ENCODE results near the gene ABCB10. TPM values are rescaled to one million over a fixed set of nuclear protein-coding genes. Genes with fewer than 3 reads are reported as not detected.

The ABCB10 gene
- total and polyA plus RNA-seq, 8 donors = 3.8 to 8.6 (median 6.4) TPM

GRCh38 chr1:229538945-229539344 is 19.6 kb downstream of the ABCB10 start:
- 91 to 92% methylated on average over 5 of the region's 5 CpGs for WGBS, 2 donors
- no peak for ATAC-seq
- FAIRE-seq = no peak
- Histone ChIP-seq H3K27me3 (no peaks in the 10 kb centered on the region), H3K36me3 (peaks cover 0 to 14% (median 12%) of the 10 kb centered on the region in 3 donors), H3K9me3 (no peaks in the 10 kb centered on the region), H3K4me1 (no peaks in the 10 kb centered on the region), H3K27ac (no peak overlapping the region), H3K4me3 (no peak overlapping the region)
- intact Hi-C loops (cut with DNase I) = no loop called here
- TF ChIP-seq CTCF (IDR thresholded peaks at IDR 0.05) = no peak
- no peak for DNase-seq

DNA sequence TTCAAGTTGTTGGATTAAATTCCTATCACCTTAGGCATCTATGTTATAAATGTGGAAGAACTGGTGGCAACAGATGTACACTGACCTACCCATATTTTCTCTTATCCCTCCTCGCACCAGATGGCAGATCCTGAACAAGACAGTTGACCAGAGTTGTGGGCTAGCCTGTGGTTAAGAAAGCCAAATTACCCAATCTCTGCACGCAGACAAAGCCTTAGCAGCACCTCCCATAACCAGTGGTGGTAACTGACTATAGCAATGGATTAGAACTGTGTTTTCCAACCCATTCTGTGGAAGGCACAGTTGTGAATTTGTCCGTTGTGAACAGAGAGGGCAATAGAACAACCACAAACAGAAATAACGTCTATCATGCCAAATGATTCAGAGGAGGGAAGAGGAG is 20.6 kb downstream of the ABCB10 start:
- Histone ChIP-seq H3K27ac (no peak overlapping the region), H3K4me3 (no peak overlapping the region), H3K4me1 (no peaks in the 10 kb centered on the region), H3K27me3 (no peaks in the 10 kb centered on the region), H3K9me3 (no peaks in the 10 kb centered on the region), H3K36me3 (peaks cover 0 to 14% (median 12%) of the 10 kb centered on the region in 3 donors)
- WGBS, 2 donors = 79 to 83% methylated on average over 4 of the region's 4 CpGs
- DNase-seq = no peak
- no peak for FAIRE-seq
- ATAC-seq = no peak
- intact Hi-C loops (cut with DNase I) = no loop called here
- no peak for TF ChIP-seq CTCF (IDR thresholded peaks at IDR 0.05)

DNA sequence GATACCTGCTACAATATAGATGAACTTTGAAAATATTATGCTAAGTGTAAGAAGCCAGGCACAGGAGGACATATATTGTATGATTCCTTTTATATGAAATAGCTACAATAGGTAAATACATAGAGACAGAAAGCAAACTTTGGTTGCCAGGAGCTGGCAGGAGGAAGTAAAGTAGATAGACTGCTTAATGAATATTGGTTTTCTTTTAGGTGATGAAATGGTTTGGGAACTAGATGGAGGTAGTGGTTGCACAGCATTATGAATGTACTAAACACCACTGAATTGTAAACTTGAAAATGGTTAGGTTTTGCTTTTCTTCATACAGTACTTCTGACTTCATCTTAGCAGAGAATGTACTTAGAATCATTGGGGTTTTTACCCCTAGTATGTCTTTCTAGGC is 21.5 kb downstream of the ABCB10 start:
- H3K36me3 ChIP-seq = peaks cover 0 to 14% (median 12%) of the 10 kb centered on the region in 3 donors

GRCh38 chr1:229535230-229535629 is 23.3 kb downstream of the ABCB10 start:
- ATAC-seq = no peak
- Histone ChIP-seq H3K4me1 (no peaks in the 10 kb centered on the region), H3K27me3 (no peaks in the 10 kb centered on the region), H3K9me3 (no peaks in the 10 kb centered on the region), H3K36me3 (peaks cover 0 to 18% (median 11%) of the 10 kb centered on the region in 3 donors), H3K27ac (no peak overlapping the region), H3K4me3 (no peak overlapping the region)
- FAIRE-seq = no peak
- no peak for TF ChIP-seq CTCF (IDR thresholded peaks at IDR 0.05)
- no peak for DNase-seq
- intact Hi-C loops (cut with DNase I) = no loop called here

More for the DNA sequence above, 21.5 kb downstream of the ABCB10 start:
- FAIRE-seq = no peak
- H3K27me3 ChIP-seq = no peaks in the 10 kb centered on the region
- no peak overlapping the region for H3K4me3 ChIP-seq
- no peak for DNase-seq
- intact Hi-C loops (cut with DNase I) = no loop called here
- no peaks in the 10 kb centered on the region for H3K9me3 ChIP-seq
- no peak for TF ChIP-seq CTCF (IDR thresholded peaks at IDR 0.05)
- H3K4me1 ChIP-seq = no peaks in the 10 kb centered on the region
- peak in 3 of 4 donors; percentile 19 to 85 (median 61) for ATAC-seq
- no peak overlapping the region for H3K27ac ChIP-seq

DNA sequence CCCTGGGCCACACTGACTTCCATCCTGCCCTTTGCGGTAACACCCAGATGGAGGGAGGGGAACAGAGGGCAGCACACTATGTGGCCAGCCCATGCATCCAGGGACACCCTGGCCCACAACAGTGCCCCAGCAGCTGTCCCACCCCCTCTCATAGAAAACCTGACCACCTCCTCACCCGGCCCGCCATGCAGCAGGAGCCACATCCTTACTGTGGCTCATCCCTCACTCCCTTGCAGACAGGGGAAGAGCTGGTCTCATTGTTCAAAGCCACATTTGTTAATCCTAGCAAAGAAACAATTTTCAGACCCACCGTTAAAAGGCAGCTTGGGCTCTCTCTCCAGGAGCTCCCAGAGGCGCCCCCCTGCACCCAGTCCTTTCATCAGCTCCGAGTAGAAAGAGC is 27.2 kb downstream of the ABCB10 start:
- Histone ChIP-seq H3K27ac (no peak overlapping the region), H3K4me3 (no peak overlapping the region), H3K36me3 (peaks cover 0 to 38% (median 3%) of the 10 kb centered on the region in 3 donors), H3K4me1 (no peaks in the 10 kb centered on the region), H3K27me3 (no peaks in the 10 kb centered on the region), H3K9me3 (no peaks in the 10 kb centered on the region)
- 93 to 95% methylated on average over 6 of the region's 6 CpGs for WGBS, 2 donors
- FAIRE-seq = no peak
- no peak for DNase-seq
- TF ChIP-seq CTCF (IDR thresholded peaks at IDR 0.05) = no peak
- intact Hi-C loops (cut with DNase I) = no loop called here
- no peak for ATAC-seq

Data from pancreas (tissue), 10 donors.